H1 (cell line): ENCODE data around the gene RPLP2. TPM values are rescaled to one million over a fixed set of nuclear protein-coding genes. Genes with fewer than 3 reads are reported as not detected.

Experiments used
- CTCF ChIA-PET: fragments of 300-600 bp; sonication (Branson Sonifier 250); formaldehyde crosslinking; loops from one replicate; lab custom pipeline; 2021; ENCODE audit not compliant: partially characterized antibody; lab: Charles Lee
- POLR2A ChIA-PET: fragments of 300-600 bp; sonication (Branson Sonifier 250); formaldehyde crosslinking; loops from one replicate; lab custom pipeline; 2021; ENCODE audit warnings: inconsistent platforms; ENCODE audit not compliant: partially characterized antibody; lab: Charles Lee
- DNase-seq, 2 experiments: peaks; one replicate each; pipeline versions ENCODE4 v3.0.0 to v3.0.0-alpha.2; 2010 to 2022; ENCODE audit warnings: low spot score in 2 of 2, low read depth in 1 of 2, mixed read lengths in 1 of 2
- FAIRE-seq: peaks from 2 replicates; lab custom pipeline; 2011; peaks lifted over from hg19 to GRCh38; lab: Jason Lieb, UNC
- H2AFZ ChIP-seq: 2 replicates; pipeline ENCODE4 v1.8.1; 2012; ENCODE audit warnings: low read length, inconsistent platforms
- H2AK5ac ChIP-seq: 2 replicates; pipeline ENCODE4 v1.6.1; 2013; ENCODE audit warnings: low read depth, low read length
- H2BK120ac ChIP-seq: replicated peaks from 2 replicates; pipeline ENCODE3; 2013; ENCODE audit warnings: low read depth, low read length, inconsistent platforms
- H2BK12ac ChIP-seq: 2 replicates; pipeline ENCODE4 v1.6.1; 2013; ENCODE audit warnings: low read depth, low read length
- H2BK15ac ChIP-seq: 2 replicates; pipeline ENCODE4 v1.6.1; 2013; ENCODE audit warnings: low read length
- H2BK20ac ChIP-seq: 2 replicates; pipeline ENCODE4 v1.6.1; 2013; ENCODE audit warnings: low read length
- H2BK5ac ChIP-seq: 2 replicates; pipeline ENCODE4 v1.6.1; 2013; ENCODE audit warnings: low read depth, low read length
- H3K14ac ChIP-seq: 2 replicates; pipeline ENCODE4 v1.6.1; 2013; ENCODE audit warnings: inconsistent platforms; ENCODE audit not compliant: insufficient read length
- H3K18ac ChIP-seq: 2 replicates; pipeline ENCODE4 v1.6.1; 2013; ENCODE audit warnings: low read length; ENCODE audit errors: extremely low read depth
- H3K23ac ChIP-seq: 2 replicates; pipeline ENCODE4 v1.6.1; 2013; ENCODE audit warnings: inconsistent platforms; ENCODE audit not compliant: insufficient read length
- H3K23me2 ChIP-seq: 2 replicates; pipeline ENCODE4 v1.6.1; 2013; ENCODE audit warnings: low read depth, low read length
- H3K27ac ChIP-seq: 2 replicates; pipeline ENCODE4 v1.6.1; 2011; ENCODE audit warnings: low read depth, low read length, inconsistent platforms
- H3K27me3 ChIP-seq, 4 experiments: replicated peaks in 1 of 4; 1 replicate in 1 of 4; 2 replicates in 3 of 4; pipeline versions ENCODE4 v1.6.1 to v1.8.1; 2011 to 2013; ENCODE audit warnings: low read length in 3 of 4, mild to moderate bottlenecking in 3 of 4, inconsistent platforms in 2 of 4, mixed read lengths in 2 of 4, moderate library complexity in 1 of 4; ENCODE audit not compliant: control insufficient read depth in 3 of 4, insufficient read depth in 3 of 4; ENCODE audit errors: extremely low read depth in 1 of 4
- H3K36me3 ChIP-seq, 4 experiments: 2 replicates each; pipeline versions ENCODE4 v1.6.1 to v1.8.1; 2011 to 2013; ENCODE audit warnings: mild to moderate bottlenecking in 4 of 4, low read length in 3 of 4, moderate library complexity in 2 of 4, control low read depth in 1 of 4, inconsistent platforms in 1 of 4; ENCODE audit not compliant: insufficient read depth in 4 of 4, control insufficient read depth in 2 of 4
- H3K4ac ChIP-seq: replicated peaks from 2 replicates; pipeline ENCODE3; 2013; ENCODE audit warnings: low read length, low read depth, mixed read lengths, inconsistent platforms; ENCODE audit not compliant: insufficient read length
- H3K4me1 ChIP-seq, 4 experiments: replicated peaks in 1 of 4; 1 replicate in 1 of 4; 2 replicates in 3 of 4; pipeline versions ENCODE4 v1.6.1 to v1.8.1; 2011 to 2013; ENCODE audit warnings: low read length in 3 of 4, inconsistent platforms in 2 of 4, mixed read lengths in 1 of 4; ENCODE audit not compliant: insufficient read depth in 4 of 4, control insufficient read depth in 3 of 4
- H3K4me2 ChIP-seq, 2 experiments: 2 replicates each; pipeline versions ENCODE4 v1.6.1 to v1.8.1; 2011 to 2013; ENCODE audit warnings: low read depth in 2 of 2, low read length in 2 of 2, control low read depth in 1 of 2, inconsistent platforms in 1 of 2, mild to moderate bottlenecking in 1 of 2; ENCODE audit not compliant: insufficient read depth in 1 of 2
- H3K4me3 ChIP-seq, 4 experiments: fragments of 200-600, 300-600 bp in 1 of 4; sonication (generic), shearing (Covaris generic), sonication (Bioruptor Twin) in 1 of 4; 2 replicates each; pipeline versions ENCODE4 v1.5.1 to v1.8.1; 2011 to 2016; ENCODE audit warnings: low read length in 4 of 4, low read depth in 3 of 4, control low read depth in 2 of 4, inconsistent platforms in 2 of 4, mild to moderate bottlenecking in 2 of 4, mixed read lengths in 1 of 4, moderate library complexity in 1 of 4; ENCODE audit not compliant: insufficient read depth in 2 of 4; ENCODE audit errors: extremely low read depth in 1 of 4
- H3K56ac ChIP-seq: replicated peaks from 2 replicates; pipeline ENCODE3; 2013; ENCODE audit warnings: low read depth, mild to moderate bottlenecking, mixed read lengths, low read length, inconsistent platforms; ENCODE audit not compliant: insufficient read length
- H3K79me1 ChIP-seq: 2 replicates; pipeline ENCODE4 v1.6.1; 2013; ENCODE audit warnings: low read depth, low read length, control low read depth
- H3K79me2 ChIP-seq, 2 experiments: 2 replicates each; pipeline versions ENCODE4 v1.6.1 to v1.8.1; 2012 to 2013; ENCODE audit warnings: low read length in 2 of 2, mild to moderate bottlenecking in 2 of 2, inconsistent platforms in 1 of 2; ENCODE audit not compliant: insufficient read depth in 2 of 2, control insufficient read depth in 1 of 2
- H3K9ac ChIP-seq, 4 experiments: replicated peaks in 1 of 4; 1 replicate in 1 of 4; 2 replicates in 3 of 4; pipeline versions ENCODE4 v1.6.1 to v1.8.1; 2011 to 2013; ENCODE audit warnings: low read depth in 3 of 4, low read length in 3 of 4, control low read depth in 2 of 4, mild to moderate bottlenecking in 2 of 4, moderate library complexity in 2 of 4, inconsistent platforms in 1 of 4; ENCODE audit errors: extremely low read depth in 1 of 4
- H3K9me3 ChIP-seq, 2 experiments: 2 replicates each; pipeline versions ENCODE4 v1.6.1 to v1.8.1; 2012 to 2013; ENCODE audit warnings: mild to moderate bottlenecking in 2 of 2, moderate library complexity in 2 of 2, control low read depth in 1 of 2, inconsistent platforms in 1 of 2, low read depth in 1 of 2, low read length in 1 of 2, mixed read lengths in 1 of 2; ENCODE audit not compliant: insufficient read depth in 2 of 2
- H4K20me1 ChIP-seq, 2 experiments: replicated peaks in 1 of 2; 2 replicates each; pipeline versions ENCODE3 to v1.8.1; 2011 to 2013; ENCODE audit warnings: inconsistent platforms in 2 of 2, low read length in 2 of 2, mild to moderate bottlenecking in 1 of 2; ENCODE audit not compliant: insufficient read depth in 2 of 2, control insufficient read depth in 1 of 2
- H4K5ac ChIP-seq: 2 replicates; pipeline ENCODE4 v1.6.1; 2013; ENCODE audit warnings: low read length, low read depth, mixed read lengths, inconsistent platforms; ENCODE audit not compliant: insufficient read length
- H4K8ac ChIP-seq: 2 replicates; pipeline ENCODE4 v1.8.0; 2013; ENCODE audit warnings: mild to moderate bottlenecking, moderate library complexity, low read length, inconsistent platforms; ENCODE audit not compliant: insufficient read depth; ENCODE audit errors: extremely low read depth
- H4K91ac ChIP-seq: replicated peaks from 2 replicates; pipeline ENCODE3; 2013; ENCODE audit warnings: low read length, mixed read lengths, inconsistent platforms; ENCODE audit not compliant: insufficient read length
- CBX5 ChIP-seq: fragments of 300-800, 300-1000 bp; sonication (generic); IDR thresholded peaks from 2 replicates; pipeline ENCODE4 v1.7.1; 2016; ENCODE audit warnings: antibody characterized with exemption, low read length, low read depth
- CHD2 ChIP-seq: IDR thresholded peaks from 2 replicates; pipeline ENCODE4 v1.6.1; 2012; ENCODE audit warnings: low read length, improper control_type of control experiment
- CREB1 ChIP-seq: IDR thresholded peaks from 2 replicates; pipeline ENCODE4 v1.6.1; 2012; ENCODE audit warnings: inconsistent platforms
- CTBP2 ChIP-seq: IDR thresholded peaks from 2 replicates; pipeline ENCODE4 v1.7.0; 2011; ENCODE audit warnings: borderline replicate concordance, mild to moderate bottlenecking, moderate library complexity, mixed read lengths, low read length; ENCODE audit not compliant: insufficient read depth, insufficient read length
- E2F6 ChIP-seq: IDR thresholded peaks from 2 replicates; pipeline ENCODE4 v1.6.1; 2012; ENCODE audit warnings: inconsistent platforms
- GTF2F1 ChIP-seq: IDR thresholded peaks from 2 replicates; pipeline ENCODE4 v1.6.1; 2012; ENCODE audit warnings: low read depth, low read length, improper control_type of control experiment, borderline replicate concordance
- HDAC2 ChIP-seq, 2 experiments: fragments of 300-600 bp in 1 of 2; sonication (generic) in 1 of 2; IDR thresholded peaks; 2 replicates each; pipeline ENCODE4 v1.6.1; 2011 to 2012; ENCODE audit warnings: low read depth in 2 of 2, low read length in 2 of 2, mild to moderate bottlenecking in 2 of 2, moderate library complexity in 2 of 2, borderline replicate concordance in 1 of 2, inconsistent platforms in 1 of 2
- HDAC6 ChIP-seq: IDR thresholded peaks from one replicate; pipeline ENCODE4 v1.7.1; 2012; ENCODE audit warnings: low read depth, mild to moderate bottlenecking, inconsistent platforms, low read length, moderate library complexity
- POLR2A ChIP-seq, 2 experiments: IDR thresholded peaks; 1 replicate in 1 of 2; 2 replicates in 1 of 2; pipeline ENCODE4 v1.6.1; 2011; ENCODE audit warnings: low read depth in 2 of 2, low read length in 2 of 2, mild to moderate bottlenecking in 2 of 2; ENCODE audit errors: control extremely low read depth in 1 of 2
- RNF2 ChIP-seq: fragments of 200-900, 300-1000 bp; sonication (generic); IDR thresholded peaks from 2 replicates; pipeline ENCODE4 v1.7.1; 2016; ENCODE audit warnings: borderline replicate concordance, low read depth, mild to moderate bottlenecking, antibody characterized with exemption, low read length; ENCODE audit not compliant: poor library complexity, severe bottlenecking; ENCODE audit errors: missing control alignments
- SIX5 ChIP-seq: IDR thresholded peaks from 2 replicates; pipeline ENCODE4 v1.6.1; 2011; ENCODE audit warnings: mild to moderate bottlenecking, low read depth, low read length
- SP1 ChIP-seq: IDR thresholded peaks from 2 replicates; pipeline ENCODE4 v1.6.1; 2011; ENCODE audit warnings: low read depth, low read length
- SP2 ChIP-seq: IDR thresholded peaks from 2 replicates; pipeline ENCODE4 v1.6.1; 2012; ENCODE audit warnings: mild to moderate bottlenecking, low read length, inconsistent platforms
- ZNF274 ChIP-seq: IDR thresholded peaks from 2 replicates; pipeline ENCODE4 v1.7.0; 2012; ENCODE audit warnings: low read length, borderline replicate concordance; ENCODE audit errors: extremely low read depth
- WGBS, 2 experiments: shearing (Covaris generic) in 1 of 2; methylation state at CpG; one replicate each; pipeline versions ENCODE4 v1.1.6 to v1.1.7; 2013 to 2015; ENCODE audit warnings: low lambda C conversion rate in 2 of 2, mixed read lengths in 2 of 2, inconsistent platforms in 1 of 2, low coverage in 1 of 2, missing lambda C conversion rate in 1 of 2; ENCODE audit not compliant: insufficient replicate concordance in 2 of 2, insufficient coverage in 1 of 2, insufficient read length in 1 of 2; ENCODE audit errors: extremely low coverage in 1 of 2, missing lambda C conversion rate in 1 of 2; 5-methylcytosine and 5-hydroxymethylcytosine counted together
- polyA plus RNA-seq, 7 experiments: library from polyadenylated mRNA; depleted of rRNA in 3 of 7; stranded (reverse) in 5 of 7; unstranded in 2 of 7; fragments of >200 nt in 5 of 7; fragments of 200-250 nt in 2 of 7; gene quantifications; 1 replicate in 5 of 7; 2 replicates in 1 of 7; 4 replicates in 1 of 7; pipeline versions ENCODE4 v1.2.1 to v1.2.3, GENCODE V29; 2011 to 2013; ENCODE audit warnings: missing spikeins in 2 of 7, mixed read lengths in 2 of 7
- total RNA-seq: library from RNA; stranded (reverse); fragmentation: NEBNext Ultra II Directional; extraction: Animal tissue kit (Norgen Biotek cat#: 25700); gene quantifications from 2 replicates; pipeline ENCODE4 v1.2.1, GENCODE V29; 2021

RPLP2 gene
- total and polyA plus RNA-seq, 2 of the 8 experiments (the other 6 are each of a cell fraction or from before 2014, with no cell fraction given): 1,789 to 2,106 TPM

GRCh38 chr11:767238-767637 is 42.5 kb upstream of the RPLP2 start:
- no peak overlapping the region for H4K8ac ChIP-seq
- H2BK5ac ChIP-seq: no peak overlapping the region
- H2AFZ ChIP-seq: no peak overlapping the region
- no peak overlapping the region for H3K23ac ChIP-seq
- no peak overlapping the region for H2BK15ac ChIP-seq
- peaks cover 16 to 36% of the 10 kb centered on the region in 2 experiments for H4K20me1 ChIP-seq
- H3K9ac ChIP-seq: no peak overlapping the region
- H3K14ac ChIP-seq: no peak overlapping the region
- H3K27ac ChIP-seq: no peak overlapping the region
- H4K91ac ChIP-seq: no peak overlapping the region
- H3K27me3 ChIP-seq: no peaks in the 10 kb centered on the region
- H3K18ac ChIP-seq: no peak overlapping the region
- no peaks in the 10 kb centered on the region for H3K9me3 ChIP-seq
- peaks cover 0 to 12% (median 7%) of the 10 kb centered on the region in 4 experiments; a peak in 6 of 7 replicates for H3K4me1 ChIP-seq
- ChIA-PET POLR2A (interaction anchor here (0.6 to 35.3 kb wide), 3 partner anchors 0 to 126 kb away, joined by 3 to 636 read pairs (median 636); partner anchors contain the start of genes GATD1 and TALDO1), CTCF (interaction anchor here (3.0 kb wide), 1 partner anchor 9 kb away, joined by 13 read pairs; no protein-coding TSS in a partner anchor)
- no peak overlapping the region for H2AK5ac ChIP-seq
- FAIRE-seq: no peak
- H3K79me1 ChIP-seq: peaks cover 7% of the 10 kb centered on the region; the same call in 1 of the 2 replicates
- no peak overlapping the region for H2BK12ac ChIP-seq
- peaks cover 16 to 51% (median 33%) of the 10 kb centered on the region in 4 experiments for H3K36me3 ChIP-seq
- no peaks in the 10 kb centered on the region for H3K23me2 ChIP-seq
- no peak overlapping the region for H3K4me3 ChIP-seq
- H3K4ac ChIP-seq: no peak overlapping the region
- no peaks in the 10 kb centered on the region for H3K79me2 ChIP-seq
- 86% methylated on average over 11 of the region's 11 CpGs; no CpG with 5 or more reads in 1 of the 2 experiments for WGBS, 2 experiments
- H3K56ac ChIP-seq: no peak overlapping the region
- DNase-seq: no peak
- no peak overlapping the region for H2BK120ac ChIP-seq
- H3K4me2 ChIP-seq: no peak overlapping the region
- H4K5ac ChIP-seq: no peak overlapping the region
- H2BK20ac ChIP-seq: no peak overlapping the region
- no peak for TF ChIP-seq CBX5
- no peak for TF ChIP-seq HDAC6
- TF ChIP-seq POLR2A (IDR thresholded peaks at IDR 0.05; ENCODE audit: control extremely low read depth in 1 of 2, low read depth in 2 of 2, low read length in 2 of 2): no peak
- TF ChIP-seq GTF2F1: no peak
- no peak for TF ChIP-seq SP2
- TF ChIP-seq SIX5: no peak
- no peak for TF ChIP-seq RNF2
- no peak for TF ChIP-seq ZNF274
- TF ChIP-seq CTBP2: no peak
- TF ChIP-seq CHD2: no peak
- no peak for TF ChIP-seq CREB1
- no peak for TF ChIP-seq E2F6
- TF ChIP-seq HDAC2 (IDR thresholded peaks at IDR 0.05; ENCODE audit: borderline replicate concordance in 1 of 2, low read depth in 2 of 2, low read length in 2 of 2): no peak
- no peak for TF ChIP-seq SP1
